ENCODE results near the gene GRIN1. TPM values are rescaled to one million over a fixed set of nuclear protein-coding genes. Genes with fewer than 3 reads are reported as not detected.
A peak's percentile ranks its signal among the peaks of the same experiment; 100 is the strongest.

Gene GRIN1
- polyA plus RNA-seq, 2 of the 4 experiments (the other 2 are of a cell fraction): 0.13 to 0.45 TPM

DNA sequence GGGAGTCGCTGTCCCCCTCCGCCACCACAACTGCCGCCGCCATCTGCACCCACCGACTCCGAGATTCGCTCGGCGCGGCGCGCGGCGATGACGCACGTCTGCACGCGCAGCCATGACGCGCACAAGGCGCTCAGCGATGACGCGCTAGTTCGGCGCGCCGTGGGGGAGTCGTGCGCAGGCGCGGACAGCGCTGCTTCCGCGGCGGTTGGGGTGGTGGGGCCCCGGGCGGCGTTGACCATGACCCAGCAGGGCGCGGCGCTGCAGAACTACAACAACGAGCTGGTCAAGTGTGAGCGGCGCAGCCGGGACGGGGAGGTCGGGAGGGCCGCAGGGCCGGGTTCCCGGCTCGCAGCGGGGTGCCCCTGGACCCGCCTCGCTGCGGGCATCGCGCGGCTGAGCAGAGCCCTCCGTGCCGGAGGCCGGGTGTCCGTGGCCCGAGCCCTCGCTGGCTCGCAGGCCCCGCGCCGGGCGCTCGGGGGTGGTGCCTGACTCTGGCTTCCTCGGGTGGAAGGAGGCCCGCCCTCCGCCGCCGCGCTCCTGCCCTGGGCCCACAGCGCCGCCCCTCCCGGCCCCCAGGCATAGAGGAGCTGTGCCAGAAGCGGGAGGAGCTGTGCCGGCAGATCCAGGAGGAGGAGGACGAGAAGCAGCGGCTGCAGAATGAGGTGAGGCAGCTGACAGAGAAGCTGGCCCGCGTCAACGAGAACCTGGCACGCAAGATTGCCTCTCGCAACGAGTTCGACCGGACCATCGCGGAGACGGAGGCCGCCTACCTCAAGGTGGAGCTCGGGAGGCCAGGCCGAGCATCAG, 49.7 kb downstream of the GRIN1 start, which contains the start of the genes ANAPC2 and SSNA1 (continued):
- TF ChIP-seq, protein P1, sequence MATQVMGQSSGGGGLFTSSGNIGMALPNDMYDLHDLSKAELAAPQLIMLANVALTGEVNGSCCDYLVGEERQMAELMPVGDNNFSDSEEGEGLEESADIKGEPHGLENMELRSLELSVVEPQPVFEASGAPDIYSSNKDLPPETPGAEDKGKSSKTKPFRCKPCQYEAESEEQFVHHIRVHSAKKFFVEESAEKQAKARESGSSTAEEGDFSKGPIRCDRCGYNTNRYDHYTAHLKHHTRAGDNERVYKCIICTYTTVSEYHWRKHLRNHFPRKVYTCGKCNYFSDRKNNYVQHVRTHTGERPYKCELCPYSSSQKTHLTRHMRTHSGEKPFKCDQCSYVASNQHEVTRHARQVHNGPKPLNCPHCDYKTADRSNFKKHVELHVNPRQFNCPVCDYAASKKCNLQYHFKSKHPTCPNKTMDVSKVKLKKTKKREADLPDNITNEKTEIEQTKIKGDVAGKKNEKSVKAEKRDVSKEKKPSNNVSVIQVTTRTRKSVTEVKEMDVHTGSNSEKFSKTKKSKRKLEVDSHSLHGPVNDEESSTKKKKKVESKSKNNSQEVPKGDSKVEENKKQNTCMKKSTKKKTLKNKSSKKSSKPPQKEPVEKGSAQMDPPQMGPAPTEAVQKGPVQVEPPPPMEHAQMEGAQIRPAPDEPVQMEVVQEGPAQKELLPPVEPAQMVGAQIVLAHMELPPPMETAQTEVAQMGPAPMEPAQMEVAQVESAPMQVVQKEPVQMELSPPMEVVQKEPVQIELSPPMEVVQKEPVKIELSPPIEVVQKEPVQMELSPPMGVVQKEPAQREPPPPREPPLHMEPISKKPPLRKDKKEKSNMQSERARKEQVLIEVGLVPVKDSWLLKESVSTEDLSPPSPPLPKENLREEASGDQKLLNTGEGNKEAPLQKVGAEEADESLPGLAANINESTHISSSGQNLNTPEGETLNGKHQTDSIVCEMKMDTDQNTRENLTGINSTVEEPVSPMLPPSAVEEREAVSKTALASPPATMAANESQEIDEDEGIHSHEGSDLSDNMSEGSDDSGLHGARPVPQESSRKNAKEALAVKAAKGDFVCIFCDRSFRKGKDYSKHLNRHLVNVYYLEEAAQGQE (IDR thresholded peaks at IDR 0.05): no peak; the same call in 1 of the 2 replicates
- TF ChIP-seq ESRRA (IDR thresholded peaks at IDR 0.05; ENCODE audit: borderline replicate concordance, low read length) (no peak), CHD4 (IDR thresholded peaks at IDR 0.05; ENCODE audit: borderline replicate concordance) (no peak), CBX2 (IDR thresholded peaks at IDR 0.05; ENCODE audit: borderline replicate concordance, low read depth) (no peak), NPAS2 (CRISPR knock-in tag; IDR thresholded peaks at IDR 0.05; ENCODE audit: borderline replicate concordance) (no peak), ZC3H11A (IDR thresholded peaks at IDR 0.05) (no peak), CHD2 (IDR thresholded peaks at IDR 0.05; ENCODE audit: low read length, partially characterized antibody) (no peak), ZSCAN20 (CRISPR knock-in tag; IDR thresholded peaks at IDR 0.05) (no peak), MAZ (IDR thresholded peaks at IDR 0.05; ENCODE audit: borderline replicate concordance, low read depth, low read length) (no peak; the same call in 1 of the 2 replicates), RCOR1 (IDR thresholded peaks at IDR 0.05; ENCODE audit: low read depth, low read length) (no peak), RARB (CRISPR knock-in tag; IDR thresholded peaks at IDR 0.05) (no peak), TP53 (CRISPR knock-in tag; IDR thresholded peaks at IDR 0.05) (no peak), CEBPB (IDR thresholded peaks at IDR 0.05) (no peak), EHMT2 (IDR thresholded peaks at IDR 0.05; ENCODE audit: low read depth) (no peak), HDAC2 (IDR thresholded peaks at IDR 0.05) (no peak), BHLHE40 (IDR thresholded peaks at IDR 0.05; ENCODE audit: low read depth, low read length) (peak; percentile 81), NR3C1 (IDR thresholded peaks at IDR 0.05) (no peak), HOXA7 (CRISPR knock-in tag; IDR thresholded peaks at IDR 0.05) (no peak), ZNF302 (CRISPR knock-in tag; IDR thresholded peaks at IDR 0.05) (no peak), SREBF2 (IDR thresholded peaks at IDR 0.05) (no peak), MYC (IDR thresholded peaks at IDR 0.05; ENCODE audit: borderline replicate concordance, low read length) (no peak), MAFK (IDR thresholded peaks at IDR 0.05; ENCODE audit: partially characterized antibody) (peak; percentile 29), JUN (IDR thresholded peaks at IDR 0.05) (peak; percentile 82 to 91), SMC3 (IDR thresholded peaks at IDR 0.05) (peak; percentile 38; the same call in 2 of the 3 replicates), EHF (CRISPR knock-in tag; IDR thresholded peaks at IDR 0.05) (no peak), GATA3 (IDR thresholded peaks at IDR 0.05; ENCODE audit: borderline replicate concordance) (peak; percentile 60; the same call in 1 of the 2 replicates), RNF2 (IDR thresholded peaks at IDR 0.05; ENCODE audit: borderline replicate concordance, low read depth) (no peak), FOSB (CRISPR knock-in tag; IDR thresholded peaks at IDR 0.05) (no peak)
- TF ChIP-seq, protein P2, sequence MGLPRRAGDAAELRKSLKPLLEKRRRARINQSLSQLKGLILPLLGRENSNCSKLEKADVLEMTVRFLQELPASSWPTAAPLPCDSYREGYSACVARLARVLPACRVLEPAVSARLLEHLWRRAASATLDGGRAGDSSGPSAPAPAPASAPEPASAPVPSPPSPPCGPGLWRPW (IDR thresholded peaks at IDR 0.05): no peak
- TF ChIP-seq, protein P3, sequence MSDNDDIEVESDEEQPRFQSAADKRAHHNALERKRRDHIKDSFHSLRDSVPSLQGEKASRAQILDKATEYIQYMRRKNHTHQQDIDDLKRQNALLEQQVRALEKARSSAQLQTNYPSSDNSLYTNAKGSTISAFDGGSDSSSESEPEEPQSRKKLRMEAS (IDR thresholded peaks at IDR 0.05): peak; percentile 92
- TF ChIP-seq, protein P4, sequence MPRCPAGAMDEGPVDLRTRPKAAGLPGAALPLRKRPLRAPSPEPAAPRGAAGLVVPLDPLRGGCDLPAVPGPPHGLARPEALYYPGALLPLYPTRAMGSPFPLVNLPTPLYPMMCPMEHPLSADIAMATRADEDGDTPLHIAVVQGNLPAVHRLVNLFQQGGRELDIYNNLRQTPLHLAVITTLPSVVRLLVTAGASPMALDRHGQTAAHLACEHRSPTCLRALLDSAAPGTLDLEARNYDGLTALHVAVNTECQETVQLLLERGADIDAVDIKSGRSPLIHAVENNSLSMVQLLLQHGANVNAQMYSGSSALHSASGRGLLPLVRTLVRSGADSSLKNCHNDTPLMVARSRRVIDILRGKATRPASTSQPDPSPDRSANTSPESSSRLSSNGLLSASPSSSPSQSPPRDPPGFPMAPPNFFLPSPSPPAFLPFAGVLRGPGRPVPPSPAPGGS (IDR thresholded peaks at IDR 0.05): peak; percentile 82; the same call in 2 of the 3 replicates
- TF ChIP-seq, protein P5, sequence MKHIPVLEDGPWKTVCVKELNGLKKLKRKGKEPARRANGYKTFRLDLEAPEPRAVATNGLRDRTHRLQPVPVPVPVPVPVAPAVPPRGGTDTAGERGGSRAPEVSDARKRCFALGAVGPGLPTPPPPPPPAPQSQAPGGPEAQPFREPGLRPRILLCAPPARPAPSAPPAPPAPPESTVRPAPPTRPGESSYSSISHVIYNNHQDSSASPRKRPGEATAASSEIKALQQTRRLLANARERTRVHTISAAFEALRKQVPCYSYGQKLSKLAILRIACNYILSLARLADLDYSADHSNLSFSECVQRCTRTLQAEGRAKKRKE (CRISPR knock-in tag; IDR thresholded peaks at IDR 0.05; ENCODE audit: low read depth): no peak
- TF ChIP-seq, protein P6, sequence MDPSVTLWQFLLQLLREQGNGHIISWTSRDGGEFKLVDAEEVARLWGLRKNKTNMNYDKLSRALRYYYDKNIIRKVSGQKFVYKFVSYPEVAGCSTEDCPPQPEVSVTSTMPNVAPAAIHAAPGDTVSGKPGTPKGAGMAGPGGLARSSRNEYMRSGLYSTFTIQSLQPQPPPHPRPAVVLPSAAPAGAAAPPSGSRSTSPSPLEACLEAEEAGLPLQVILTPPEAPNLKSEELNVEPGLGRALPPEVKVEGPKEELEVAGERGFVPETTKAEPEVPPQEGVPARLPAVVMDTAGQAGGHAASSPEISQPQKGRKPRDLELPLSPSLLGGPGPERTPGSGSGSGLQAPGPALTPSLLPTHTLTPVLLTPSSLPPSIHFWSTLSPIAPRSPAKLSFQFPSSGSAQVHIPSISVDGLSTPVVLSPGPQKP (IDR thresholded peaks at IDR 0.05; ENCODE audit: low read depth, low read length): no peak
- TF ChIP-seq, protein P7, sequence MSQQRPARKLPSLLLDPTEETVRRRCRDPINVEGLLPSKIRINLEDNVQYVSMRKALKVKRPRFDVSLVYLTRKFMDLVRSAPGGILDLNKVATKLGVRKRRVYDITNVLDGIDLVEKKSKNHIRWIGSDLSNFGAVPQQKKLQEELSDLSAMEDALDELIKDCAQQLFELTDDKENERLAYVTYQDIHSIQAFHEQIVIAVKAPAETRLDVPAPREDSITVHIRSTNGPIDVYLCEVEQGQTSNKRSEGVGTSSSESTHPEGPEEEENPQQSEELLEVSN (IDR thresholded peaks at IDR 0.05; ENCODE audit: borderline replicate concordance, low read depth): no peak
